GM20000 (cell line): ENCODE measurements around the gene SKI.

Source experiments
- DNase-seq: peaks from one replicate; pipeline ENCODE4 v3.0.0; 2012; ENCODE audit warnings: low spot score
- CTCF ChIP-seq: IDR thresholded peaks from 2 replicates; pipeline ENCODE4 v1.5.1; 2012; ENCODE audit warnings: mild to moderate bottlenecking, control low read depth; ENCODE audit errors: extremely low read depth, missing control alignments

Gene SKI

DNA sequence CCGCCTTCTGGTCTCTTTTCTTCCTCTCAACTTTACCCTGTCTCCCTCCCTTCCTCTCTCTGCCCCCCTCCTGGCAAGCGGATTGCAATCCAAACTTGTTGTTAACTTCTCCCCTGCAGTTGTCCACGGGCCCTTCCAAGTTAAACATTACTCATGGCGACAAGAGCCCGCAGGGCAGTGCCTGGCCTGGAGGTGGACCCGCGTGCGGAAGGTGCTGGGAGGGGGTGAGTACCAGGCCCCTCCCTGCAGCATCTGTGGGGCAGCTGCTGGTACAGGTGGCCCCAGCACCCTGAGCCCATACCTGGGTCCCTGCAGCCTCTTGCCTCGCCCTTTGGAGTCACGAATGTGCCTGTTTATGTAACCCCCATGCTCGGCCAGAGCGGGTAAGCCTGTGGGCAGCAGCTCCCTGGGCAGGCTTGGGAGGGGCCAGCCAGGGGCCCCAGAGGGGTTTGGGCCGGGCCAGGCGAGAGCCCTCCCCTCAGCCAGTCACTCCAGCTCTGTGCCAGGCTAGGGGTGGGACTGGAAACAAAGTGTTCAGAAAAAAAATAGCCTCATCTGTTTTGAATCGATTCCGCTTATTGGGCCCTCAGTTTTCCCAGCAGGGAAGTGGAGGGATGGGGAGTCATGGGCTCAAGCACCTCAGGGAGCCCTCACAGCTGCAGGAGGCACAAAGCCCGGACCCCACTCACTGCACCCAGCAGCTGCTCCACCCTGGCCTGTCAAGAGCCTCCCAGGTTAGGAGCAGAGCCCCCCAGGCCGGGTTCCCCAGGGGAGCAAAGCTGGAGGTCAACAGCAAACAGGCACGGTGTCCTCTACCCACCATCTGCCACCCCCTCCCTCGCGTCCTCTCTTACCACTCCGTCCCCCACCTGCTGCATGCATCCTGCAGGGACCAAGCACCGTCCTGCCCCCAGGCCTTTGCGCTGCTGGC, 19.5 kb upstream of the SKI start:
- DNase-seq, result no peak
- TF ChIP-seq CTCF, result no peak

GRCh38 chr1:2209400-2210083, 18.6 kb upstream of the SKI start:
- no peak for TF ChIP-seq CTCF
- DNase-seq, result no peak

GRCh38 chr1:2210084-2210653, 17.9 kb upstream of the SKI start:
- DNase-seq, result no peak
- TF ChIP-seq CTCF, result no peak

DNA sequence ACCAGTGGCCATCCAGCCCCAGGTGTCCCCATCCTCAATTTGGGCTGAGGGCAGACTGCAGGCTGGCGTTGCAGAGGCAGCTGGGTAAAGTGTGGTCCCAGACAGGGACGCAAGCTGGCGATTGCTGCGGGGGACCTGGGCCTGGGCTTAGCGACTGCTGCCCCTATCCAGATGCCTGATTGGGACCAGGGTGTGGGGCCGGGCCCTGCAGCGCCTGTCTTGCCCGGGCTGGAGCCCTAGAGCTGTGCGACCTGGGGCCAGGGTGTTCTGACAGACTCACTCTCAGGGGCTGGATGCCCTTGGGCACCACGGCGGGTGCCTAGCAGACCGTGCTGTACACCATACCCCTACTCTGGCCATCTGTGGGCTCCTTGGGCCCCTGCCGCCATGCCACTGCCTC, 17.3 kb upstream of the SKI start:
- TF ChIP-seq CTCF, result no peak
- no peak for DNase-seq

DNA sequence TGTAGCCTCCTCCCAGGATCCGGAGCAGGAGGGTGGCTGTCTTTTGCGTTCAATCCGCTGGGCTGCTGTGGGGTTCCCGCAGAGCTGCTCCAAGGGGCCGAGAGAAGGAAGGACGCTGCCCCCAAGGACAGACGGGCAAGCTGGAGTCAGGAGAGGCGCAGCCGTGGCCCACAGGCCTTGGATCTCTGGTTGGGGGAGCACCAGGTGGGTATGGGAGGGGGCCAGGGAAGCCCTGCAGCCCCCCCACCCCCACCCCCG, 15.9 kb upstream of the SKI start:
- no peak for TF ChIP-seq CTCF
- DNase-seq, result no peak

DNA sequence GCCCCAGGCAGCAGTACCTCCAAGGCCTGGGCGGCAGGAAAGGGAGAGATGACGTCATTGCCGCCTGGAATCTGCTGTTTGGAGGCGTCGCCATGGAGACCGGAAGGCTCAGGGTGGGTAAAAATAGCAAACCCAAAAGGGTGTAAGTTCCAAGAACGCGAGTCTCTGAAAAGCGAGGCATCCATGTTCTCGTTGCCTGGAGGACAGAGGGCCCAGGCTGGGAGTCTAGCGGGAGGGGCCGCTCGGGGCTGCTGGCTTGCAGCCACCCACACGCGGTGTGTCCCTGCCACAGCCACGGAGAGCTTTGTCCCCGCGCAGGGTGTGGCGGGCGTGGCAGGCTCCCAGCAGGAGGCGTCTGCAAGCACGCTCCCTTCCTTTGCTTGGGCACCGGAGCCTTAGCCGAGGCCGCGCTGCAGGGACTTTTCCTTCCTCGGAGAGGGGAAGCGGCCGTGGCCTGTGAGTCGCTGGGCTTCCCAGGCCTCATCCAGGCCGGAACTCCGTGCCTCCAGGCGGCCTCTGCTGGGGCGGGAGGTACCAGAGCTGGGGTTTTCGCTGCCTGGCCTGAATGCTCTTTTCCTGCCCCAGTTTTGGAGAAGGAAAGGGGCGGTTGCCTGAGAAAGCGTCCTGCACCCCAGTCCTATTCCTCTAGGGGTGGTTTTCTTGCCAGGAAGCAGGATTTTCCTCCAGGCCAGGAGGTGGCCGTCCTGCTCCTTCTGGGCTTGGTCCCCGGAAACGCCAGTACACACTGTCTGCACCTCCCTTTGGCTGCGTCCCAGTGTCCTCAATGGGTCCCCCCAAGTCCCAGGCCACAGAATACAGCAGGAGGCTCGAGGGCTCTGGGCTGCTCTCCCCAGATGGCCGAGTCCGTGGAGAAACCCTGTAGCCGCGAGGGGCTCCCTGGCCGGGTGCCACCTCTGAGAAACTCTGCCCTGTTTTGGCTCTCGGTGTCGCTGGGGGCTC, 15.3 kb upstream of the SKI start:
- peak; percentile 2 for TF ChIP-seq CTCF
- peak; percentile 58 for DNase-seq
